Measurements from ENCODE around the gene DOK3.

DOK3 gene

GRCh38 chr5:177496727-177497291, 12.8 kb downstream of the DOK3 start:
- DNase-seq (ENCODE audit: extremely low read depth, insufficient read length), result no peak
- Histone ChIP-seq H3K4me3 (replicated peaks; ENCODE audit: low read depth, low read length) (peak overlapping the region; percentile 56), H3K27me3 (replicated peaks; ENCODE audit: control insufficient read depth, insufficient read depth, low read length) (peaks cover 2% of the 10 kb centered on the region), H3K36me3 (ENCODE audit: control insufficient read depth, insufficient read depth, low read length) (no peaks in the 10 kb centered on the region; the same call in 1 of the 2 replicates)
- no peak for TF ChIP-seq CTCF (IDR thresholded peaks at IDR 0.05; ENCODE audit: insufficient read depth, low read length, poor library complexity, severe bottlenecking)

- DNase-seq (ENCODE audit: extremely low read depth, insufficient read length), result no peak
- TF ChIP-seq CTCF (IDR thresholded peaks at IDR 0.05; ENCODE audit: insufficient read depth, low read length, poor library complexity, severe bottlenecking), result peak; percentile 30
- peak overlapping the region; percentile 56 for H3K4me3 ChIP-seq (replicated peaks; ENCODE audit: low read depth, low read length)
- no peaks in the 10 kb centered on the region; the same call in 1 of the 2 replicates for H3K36me3 ChIP-seq (ENCODE audit: control insufficient read depth, insufficient read depth, low read length)
- peaks cover 2% of the 10 kb centered on the region for H3K27me3 ChIP-seq (replicated peaks; ENCODE audit: control insufficient read depth, insufficient read depth, low read length)
Measured at GRCh38 chr5:177496070-177496726, 13.4 kb downstream of the DOK3 start.

GRCh38 chr5:177495243-177496060, 14.2 kb downstream of the DOK3 start:
- peaks cover 2% of the 10 kb centered on the region for H3K27me3 ChIP-seq (replicated peaks; ENCODE audit: control insufficient read depth, insufficient read depth, low read length)
- H3K36me3 ChIP-seq (ENCODE audit: control insufficient read depth, insufficient read depth, low read length), result no peaks in the 10 kb centered on the region; the same call in 1 of the 2 replicates
- no peak for DNase-seq (ENCODE audit: extremely low read depth, insufficient read length)
- no peak overlapping the region for H3K4me3 ChIP-seq (replicated peaks; ENCODE audit: low read depth, low read length)
- no peak for TF ChIP-seq CTCF (IDR thresholded peaks at IDR 0.05; ENCODE audit: insufficient read depth, low read length, poor library complexity, severe bottlenecking)

GRCh38 chr5:177494346-177495195, 15.1 kb downstream of the DOK3 start:
- Histone ChIP-seq H3K4me3 (replicated peaks; ENCODE audit: low read depth, low read length) (no peak overlapping the region), H3K36me3 (ENCODE audit: control insufficient read depth, insufficient read depth, low read length) (no peaks in the 10 kb centered on the region; the same call in 1 of the 2 replicates), H3K27me3 (replicated peaks; ENCODE audit: control insufficient read depth, insufficient read depth, low read length) (peaks cover 2% of the 10 kb centered on the region)
- no peak for DNase-seq (ENCODE audit: extremely low read depth, insufficient read length)
- peak; percentile 17 for TF ChIP-seq CTCF (IDR thresholded peaks at IDR 0.05; ENCODE audit: insufficient read depth, low read length, poor library complexity, severe bottlenecking)

- peaks cover 2% of the 10 kb centered on the region for H3K27me3 ChIP-seq (replicated peaks; ENCODE audit: control insufficient read depth, insufficient read depth, low read length)
- H3K36me3 ChIP-seq (ENCODE audit: control insufficient read depth, insufficient read depth, low read length), result no peaks in the 10 kb centered on the region; the same call in 1 of the 2 replicates
- H3K4me3 ChIP-seq (replicated peaks; ENCODE audit: low read depth, low read length), result no peak overlapping the region
- DNase-seq (ENCODE audit: extremely low read depth, insufficient read length), result no peak
- TF ChIP-seq CTCF (IDR thresholded peaks at IDR 0.05; ENCODE audit: insufficient read depth, low read length, poor library complexity, severe bottlenecking), result no peak
Measured at GRCh38 chr5:177493795-177494345, 15.8 kb downstream of the DOK3 start.
